Stimulated activated CD8-positive, alpha-beta memory T cell treated with anti-CD3 and anti-CD28 coated beads, Interleukin-15, amount 100 ng/mL, for 4 hours (primary cell): Measurements from ENCODE around the gene PLD4.

ENCODE experiments used
- DNase-seq, 2 donors: peaks; one replicate each; pipeline ENCODE4 v3.0.0-alpha.2; 2020; ENCODE audit warnings: low read depth in 2 of 2

The PLD4 gene

DNA sequence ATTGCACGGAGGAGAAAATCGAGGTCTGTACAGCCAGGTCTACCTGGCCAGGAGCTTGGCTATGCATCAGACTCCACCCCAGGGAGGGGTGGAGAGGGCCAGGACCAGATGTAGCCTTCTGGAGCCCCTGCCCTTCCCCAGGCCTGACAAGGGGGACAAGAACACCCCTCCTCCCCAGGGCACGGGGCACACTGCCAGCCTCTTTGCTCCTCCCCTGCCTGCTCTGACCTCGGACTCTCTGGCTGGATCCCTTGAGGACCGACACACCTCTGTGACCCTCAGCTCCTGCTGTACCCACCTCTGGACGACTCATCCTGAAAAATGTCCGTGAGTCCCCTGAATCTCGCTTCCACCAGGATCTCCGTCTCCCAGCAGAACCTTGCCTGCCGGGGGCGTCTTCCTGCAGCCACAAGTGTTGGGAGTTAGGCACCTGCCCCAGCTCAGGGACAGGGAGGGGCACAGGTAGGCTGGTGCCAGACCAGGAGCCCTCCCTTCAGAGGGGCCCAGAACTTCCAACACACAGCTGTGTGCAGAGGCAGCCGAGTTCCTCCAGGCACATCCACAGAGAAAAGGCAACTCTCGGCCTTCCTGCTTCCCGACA, 31.7 kb downstream of the PLD4 start:
- no peak for DNase-seq

- no peak for DNase-seq
These were observed 32.8 kb downstream of the PLD4 start for GRCh38 chr14:104957146-104958113.

- DNase-seq: no peak
These were observed 39.9 kb downstream of the PLD4 start for GRCh38 chr14:104964546-104964945.

DNA sequence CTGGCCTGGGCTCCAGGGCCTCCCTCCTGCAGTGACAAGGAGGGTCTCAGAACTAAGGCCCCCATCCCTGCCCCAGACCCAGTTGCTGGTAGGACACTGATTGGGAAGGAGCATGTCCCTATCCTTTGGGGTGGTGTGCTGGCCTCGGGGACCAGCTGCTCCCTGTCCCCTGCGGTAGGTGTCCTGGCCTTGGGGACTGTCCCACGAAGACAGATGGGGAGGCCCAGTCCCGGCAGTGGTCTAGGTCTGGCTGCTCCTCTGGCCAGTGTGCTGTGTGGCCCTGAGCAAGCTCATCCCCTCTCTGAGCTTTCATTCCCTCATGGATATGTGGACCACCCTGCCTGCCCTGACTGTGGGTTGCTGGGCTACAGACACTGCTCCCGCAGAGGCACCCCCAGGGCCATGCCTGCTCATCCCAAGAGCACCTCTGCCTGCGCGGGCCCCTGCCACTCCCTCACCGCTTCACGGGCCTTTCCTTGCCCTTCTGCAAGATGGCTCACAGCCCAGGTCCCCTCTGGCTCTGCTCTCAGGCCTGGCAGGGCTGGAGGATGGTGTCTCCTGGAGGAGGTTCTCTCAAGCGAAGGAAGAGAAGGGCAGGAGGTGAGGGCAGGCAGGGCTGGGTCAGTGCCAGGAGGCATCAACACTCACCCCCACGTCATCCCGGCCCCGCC, 41.0 kb downstream of the PLD4 start:
- DNase-seq: no peak

- DNase-seq: no peak
These were observed 41.7 kb downstream of the PLD4 start for GRCh38 chr14:104966261-104966865.

DNA sequence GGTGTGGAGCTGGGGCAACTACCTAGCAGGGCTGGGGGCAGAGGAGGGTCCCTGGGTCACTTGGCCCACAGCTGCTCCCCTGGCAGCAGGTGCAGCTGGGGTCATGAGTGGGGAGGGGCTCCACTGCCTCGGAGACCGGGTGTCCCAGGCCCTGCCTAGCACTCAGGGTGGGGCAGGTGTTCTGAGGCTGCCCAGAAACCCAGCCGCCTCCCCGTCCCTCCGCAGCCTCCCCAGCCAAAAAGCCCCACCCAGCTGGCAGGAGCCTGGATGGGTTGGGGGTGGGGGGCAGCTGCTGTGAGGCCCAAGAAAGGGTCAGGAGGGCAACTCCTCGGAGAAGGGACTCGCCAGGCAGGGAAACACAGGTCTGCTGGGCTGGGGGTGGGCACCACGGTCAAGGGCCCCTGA, 42.3 kb downstream of the PLD4 start:
- no peak for DNase-seq

- no peak for DNase-seq
These were observed 42.9 kb downstream of the PLD4 start for GRCh38 chr14:104967386-104968152.

DNA sequence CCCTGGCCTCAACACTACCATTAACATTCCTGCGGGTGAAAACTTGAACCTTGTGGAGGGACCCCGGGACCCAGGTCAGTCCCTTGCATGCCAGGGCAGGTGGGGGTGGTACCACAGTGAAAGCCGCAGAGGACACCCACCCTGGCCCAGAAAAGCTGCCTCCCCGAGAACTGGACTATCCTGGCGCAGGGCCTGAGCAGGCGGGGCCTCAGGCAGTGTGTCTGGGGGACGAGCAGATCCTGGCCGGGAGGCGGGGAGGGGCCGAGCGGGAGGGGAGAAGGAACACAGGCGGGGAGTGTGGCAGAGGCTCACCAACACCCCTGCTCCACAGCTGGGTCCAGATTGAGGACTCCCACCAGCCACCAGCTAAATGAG, 43.5 kb downstream of the PLD4 start:
- no peak for DNase-seq

DNA sequence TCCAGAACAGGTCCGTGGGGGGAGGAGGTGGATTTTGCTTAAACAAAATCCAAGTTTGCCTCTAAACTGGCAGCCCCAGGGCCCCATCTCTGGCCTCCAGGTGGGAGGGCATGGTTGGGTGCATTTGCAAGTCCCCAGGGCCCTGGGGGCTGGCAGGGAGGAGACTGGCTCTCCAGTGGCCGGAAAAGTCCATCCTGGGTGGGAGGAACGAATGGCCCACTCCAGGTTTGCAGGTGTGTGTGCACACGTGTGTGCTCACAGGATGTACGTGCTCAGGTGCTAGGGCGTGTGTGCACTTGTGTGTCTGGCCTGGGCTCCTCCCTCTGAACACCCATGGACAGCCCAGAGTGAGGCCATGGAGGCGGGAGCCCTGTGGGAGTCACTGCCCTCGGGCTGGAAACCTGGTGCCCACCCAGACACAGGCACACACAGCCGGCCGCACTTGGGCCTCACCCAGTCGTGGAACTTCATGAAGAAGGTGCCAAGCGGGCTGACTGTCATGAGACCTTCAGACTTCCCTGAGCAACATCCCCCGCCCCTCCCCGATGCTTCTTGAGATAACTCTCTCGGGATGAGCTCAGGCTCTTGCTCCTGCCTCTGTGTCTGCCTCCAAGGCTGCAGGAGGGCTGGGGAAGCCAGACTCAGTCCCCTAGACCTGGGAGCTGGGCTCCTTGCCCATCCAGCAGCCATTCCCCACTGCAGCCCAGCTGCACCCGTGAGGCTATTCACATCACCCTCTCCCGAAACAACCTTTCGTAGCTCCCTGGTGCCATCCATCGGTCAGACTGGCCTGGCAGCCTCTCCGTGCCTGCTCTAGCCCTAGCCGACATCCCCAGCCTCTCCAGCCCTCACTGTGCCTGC, 44.1 kb downstream of the PLD4 start:
- no peak for DNase-seq

- no peak for DNase-seq
These were observed 45.1 kb downstream of the PLD4 start for GRCh38 chr14:104969741-104970230.

DNA sequence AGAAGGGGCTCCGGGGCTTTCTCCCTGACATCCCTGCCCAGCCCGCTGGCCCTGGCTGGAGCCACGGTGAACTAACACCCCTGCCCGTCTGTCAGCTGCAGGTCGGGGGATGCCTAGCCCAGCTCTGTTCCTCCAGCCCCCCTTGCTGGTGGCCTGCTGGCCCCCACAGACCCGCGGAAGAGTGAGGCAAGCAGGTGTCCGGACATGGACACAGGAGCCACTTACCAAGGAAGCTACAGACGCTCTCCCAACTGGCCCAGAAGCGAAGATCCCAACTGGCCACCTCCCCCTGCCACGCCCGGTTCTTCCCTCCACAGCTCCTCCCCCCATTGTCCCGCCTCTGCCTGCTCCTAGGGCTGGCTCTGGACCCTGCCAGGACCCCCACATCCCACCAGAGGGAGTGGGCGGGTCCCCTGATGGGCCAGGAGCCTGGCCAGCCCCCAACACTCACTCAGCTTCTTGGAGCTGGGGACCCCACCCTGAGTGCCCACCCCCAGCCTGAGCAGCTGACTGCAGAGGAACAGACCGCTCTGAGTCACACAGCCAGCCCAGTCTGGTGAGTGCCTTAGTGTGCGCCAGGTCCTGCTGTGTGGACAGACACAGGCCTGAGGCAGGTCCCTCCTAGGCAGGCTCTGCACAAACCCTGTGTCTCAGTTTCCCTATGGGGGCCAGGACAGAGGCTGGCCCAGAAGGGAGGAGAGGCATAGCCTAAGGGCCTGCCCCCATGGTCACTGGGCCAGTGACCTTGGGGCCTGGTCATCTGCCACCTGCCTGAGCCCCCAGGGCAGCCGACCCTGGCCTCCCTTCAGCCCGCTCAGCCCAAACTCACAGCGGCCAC, 45.8 kb downstream of the PLD4 start:
- DNase-seq: no peak

- DNase-seq: no peak
These were observed 47.0 kb downstream of the PLD4 start for GRCh38 chr14:104971447-104972240.

DNA sequence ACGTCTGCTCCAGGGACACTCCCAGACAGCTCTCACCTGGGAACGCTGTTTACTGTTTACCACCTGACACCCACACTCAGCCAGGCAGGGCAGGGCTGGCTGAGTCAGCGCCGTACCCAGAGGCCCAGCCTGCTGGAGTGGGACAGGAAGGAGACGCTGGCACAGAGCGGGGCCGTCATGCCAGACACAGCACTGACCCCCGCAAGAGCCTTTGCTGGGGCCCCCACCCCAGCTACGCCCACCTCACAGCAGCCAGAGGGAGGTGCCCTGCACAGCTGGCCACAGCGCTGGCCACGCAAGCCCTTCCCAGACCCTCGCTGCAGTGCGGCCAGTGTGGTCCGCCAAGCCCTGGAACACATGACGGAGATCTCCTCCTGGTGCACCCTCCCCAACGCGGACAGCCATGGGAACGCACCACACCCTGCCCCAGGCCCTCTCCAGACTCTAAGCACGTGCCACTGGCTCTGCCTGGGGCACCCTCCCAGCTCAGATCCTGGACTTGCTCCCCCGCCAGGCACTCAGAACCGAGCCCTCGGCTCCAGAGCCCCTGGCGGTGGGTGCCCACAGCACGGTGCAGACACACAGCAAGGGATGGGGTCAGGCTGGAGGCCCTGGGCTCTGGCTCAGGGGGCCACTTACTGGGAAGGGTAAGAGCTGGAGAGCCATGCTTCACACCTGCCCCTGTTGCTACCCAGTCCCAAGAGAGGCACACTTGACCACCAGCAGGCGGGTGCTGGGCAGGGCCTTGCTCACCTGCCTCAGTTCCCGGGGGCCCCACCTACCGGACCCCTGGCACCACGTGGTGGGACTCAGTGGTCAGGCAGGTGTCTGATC, 47.8 kb downstream of the PLD4 start:
- DNase-seq: no peak

GRCh38 chr14:104973135-104973384, 48.4 kb downstream of the PLD4 start:
- no peak for DNase-seq

DNA sequence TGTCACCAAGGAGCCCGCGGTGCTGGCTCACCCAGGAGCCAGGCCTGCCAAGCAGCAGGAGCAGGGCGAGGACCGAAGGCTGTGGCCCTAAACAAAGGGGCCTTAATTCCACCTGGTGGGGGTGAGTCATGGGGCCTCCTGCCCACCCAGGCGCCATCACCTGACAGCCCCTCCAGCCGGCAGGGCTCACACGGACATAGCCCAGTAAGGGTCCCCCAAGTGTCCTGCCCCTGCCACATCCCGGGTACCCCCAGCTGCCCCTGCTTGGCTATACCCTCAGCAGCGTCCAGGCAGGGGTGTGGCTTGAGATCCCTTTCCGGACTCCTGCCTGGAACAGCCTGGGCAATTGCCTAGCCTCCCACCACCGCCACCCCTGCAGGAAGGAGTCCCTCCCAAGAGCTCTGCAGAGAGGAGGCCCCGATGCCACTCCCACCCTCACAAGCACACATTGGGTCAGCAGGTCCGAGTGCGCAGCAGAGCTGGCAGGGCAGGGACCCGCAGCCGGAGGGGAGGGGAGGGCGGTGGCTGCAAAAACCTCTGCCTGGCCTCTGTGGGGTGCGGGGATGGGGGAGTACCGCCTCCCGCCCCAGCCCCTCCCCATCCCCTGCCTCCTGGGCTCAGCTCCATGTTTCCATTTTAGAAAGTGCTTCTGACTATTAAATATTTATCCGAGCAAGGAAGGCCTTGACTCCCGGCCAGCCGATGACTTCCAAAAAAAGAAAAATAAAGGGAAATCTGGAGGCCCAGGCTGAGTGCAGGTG, 48.9 kb downstream of the PLD4 start:
- DNase-seq: no peak

DNA sequence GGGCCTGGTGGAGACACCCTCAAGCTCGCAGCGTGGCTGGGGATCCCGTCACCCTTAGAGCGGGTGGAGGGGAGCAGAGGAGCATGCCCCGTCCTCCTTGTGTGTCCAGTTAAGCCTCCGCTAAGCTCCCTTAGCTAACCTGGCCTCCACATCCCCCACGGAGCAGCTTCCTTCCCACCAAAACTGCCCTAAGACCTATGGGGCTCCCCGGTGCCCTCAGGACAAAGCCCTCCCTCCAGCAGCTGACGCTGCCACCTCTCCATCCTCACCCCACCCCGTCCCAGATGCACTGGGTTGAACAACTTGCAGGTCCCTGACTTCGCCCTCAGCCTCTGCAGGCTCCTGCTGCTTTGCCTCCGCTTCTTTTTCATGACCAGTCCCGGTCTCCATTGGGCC, 49.5 kb downstream of the PLD4 start:
- DNase-seq: no peak

- no peak for DNase-seq
These were observed 50.1 kb downstream of the PLD4 start for GRCh38 chr14:104974665-104975390.
